Subcutaneous adipose tissue (tissue), 4 donors: Measurements from ENCODE around the gene ARHGAP4. TPM values are rescaled to one million over a fixed set of nuclear protein-coding genes. Genes with fewer than 3 reads are reported as not detected.

Source experiments
- total RNA-seq, 4 donors: library from RNA; depleted of rRNA; stranded (reverse); fragments of >200 nt; gene quantifications; one replicate each; pipeline ENCODE4 v1.1.0, GENCODE V29; 2016
- TF ChIP-seq, protein P1 (sequence below): fragments of 450-650 bp; IDR thresholded peaks from one replicate; pipeline ENCODE4 v1.5.1; 2016; ENCODE audit warnings: low read depth, mild to moderate bottlenecking, control low read depth, antibody characterized with exemption, moderate library complexity

ARHGAP4 gene
- total RNA-seq, 4 donors from 2014 or later, result 8.5 to 37.4 (median 28.2) TPM

DNA sequence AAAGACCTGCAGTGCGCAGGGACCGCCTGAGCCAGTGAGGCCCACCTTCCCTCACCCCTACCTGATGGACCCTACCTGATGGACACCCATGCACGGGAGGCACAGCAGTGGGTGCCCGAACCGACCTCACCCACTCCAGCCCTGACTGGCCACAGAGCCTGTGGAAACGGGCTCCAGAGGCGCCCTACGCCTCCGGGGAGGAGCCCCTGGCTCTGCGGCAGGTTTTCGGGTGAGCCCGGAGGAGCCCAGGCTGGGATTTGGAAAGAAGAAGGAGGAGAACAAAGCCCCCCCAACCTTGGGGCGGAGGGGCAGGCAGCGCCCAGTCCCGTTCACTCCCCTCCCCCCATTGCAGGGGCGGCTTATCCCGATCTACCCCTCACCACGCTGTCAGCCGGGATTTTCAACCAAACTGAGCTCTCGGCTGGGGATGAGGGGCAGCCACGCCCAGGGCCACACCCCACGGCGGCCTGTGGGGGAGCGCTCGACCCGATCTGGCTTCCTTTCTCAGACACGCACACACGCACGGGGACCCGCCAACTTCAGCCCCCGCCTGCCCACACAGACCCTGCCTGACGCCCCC lies 40.8 kb downstream of the ARHGAP4 start:
- TF ChIP-seq, protein P1, sequence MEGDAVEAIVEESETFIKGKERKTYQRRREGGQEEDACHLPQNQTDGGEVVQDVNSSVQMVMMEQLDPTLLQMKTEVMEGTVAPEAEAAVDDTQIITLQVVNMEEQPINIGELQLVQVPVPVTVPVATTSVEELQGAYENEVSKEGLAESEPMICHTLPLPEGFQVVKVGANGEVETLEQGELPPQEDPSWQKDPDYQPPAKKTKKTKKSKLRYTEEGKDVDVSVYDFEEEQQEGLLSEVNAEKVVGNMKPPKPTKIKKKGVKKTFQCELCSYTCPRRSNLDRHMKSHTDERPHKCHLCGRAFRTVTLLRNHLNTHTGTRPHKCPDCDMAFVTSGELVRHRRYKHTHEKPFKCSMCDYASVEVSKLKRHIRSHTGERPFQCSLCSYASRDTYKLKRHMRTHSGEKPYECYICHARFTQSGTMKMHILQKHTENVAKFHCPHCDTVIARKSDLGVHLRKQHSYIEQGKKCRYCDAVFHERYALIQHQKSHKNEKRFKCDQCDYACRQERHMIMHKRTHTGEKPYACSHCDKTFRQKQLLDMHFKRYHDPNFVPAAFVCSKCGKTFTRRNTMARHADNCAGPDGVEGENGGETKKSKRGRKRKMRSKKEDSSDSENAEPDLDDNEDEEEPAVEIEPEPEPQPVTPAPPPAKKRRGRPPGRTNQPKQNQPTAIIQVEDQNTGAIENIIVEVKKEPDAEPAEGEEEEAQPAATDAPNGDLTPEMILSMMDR, result no peak

DNA sequence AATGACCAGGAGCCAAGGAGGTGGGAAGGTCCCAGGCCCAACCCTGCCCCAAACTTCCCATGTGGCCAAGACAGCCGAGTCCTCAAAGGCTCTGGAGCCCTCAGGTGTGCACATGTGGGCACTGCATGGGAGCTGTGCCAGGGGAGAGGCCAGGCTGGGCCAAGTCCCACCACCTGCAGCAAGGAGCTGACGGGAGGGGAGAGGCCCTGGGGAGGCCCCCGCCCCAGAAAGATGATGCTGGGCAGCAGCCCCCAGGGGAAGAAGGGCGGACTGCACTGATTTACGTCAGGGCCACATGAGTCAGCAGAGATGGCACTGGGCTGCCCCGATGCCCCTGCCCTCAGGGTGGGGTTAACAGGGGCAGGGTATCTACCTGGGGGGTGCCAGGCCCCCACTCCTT lies 41.5 kb downstream of the ARHGAP4 start:
- TF ChIP-seq, protein P1, result no peak

GRCh38 chrX:153884136-153884535 lies 41.9 kb downstream of the ARHGAP4 start:
- TF ChIP-seq, protein P1, result no peak

DNA sequence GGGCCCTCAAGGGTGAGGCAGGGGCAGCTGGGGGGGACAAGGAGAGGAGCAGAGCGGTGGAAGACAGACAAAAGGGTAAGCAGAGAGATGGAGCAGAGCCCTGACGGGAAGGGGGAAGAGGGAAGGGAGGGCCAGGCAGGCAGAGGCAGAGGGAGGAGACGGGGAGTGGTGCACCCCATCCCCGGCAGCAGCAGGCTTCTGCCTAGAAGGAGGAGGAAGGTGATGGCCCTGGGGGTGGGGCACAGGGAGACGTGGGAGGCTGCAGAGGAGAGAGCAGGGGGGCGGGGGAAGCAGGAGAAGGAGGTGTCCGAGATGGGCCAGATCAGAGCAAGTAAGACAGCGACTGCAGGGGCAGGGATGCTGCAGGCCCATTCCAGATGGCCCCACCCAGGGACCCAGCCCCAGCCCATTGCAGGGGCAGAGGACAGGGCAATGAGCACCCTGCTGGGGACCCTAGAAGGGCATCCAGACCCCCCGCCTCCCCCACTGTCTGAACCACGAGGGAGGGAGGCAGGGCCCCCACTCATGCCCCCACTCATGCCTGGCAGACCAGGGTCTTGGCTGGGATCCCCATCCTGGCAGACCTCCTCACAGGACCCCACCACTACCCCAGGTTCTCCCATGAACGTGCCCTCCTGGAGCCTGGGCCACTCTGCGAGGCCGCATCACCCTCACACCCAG lies 42.8 kb downstream of the ARHGAP4 start:
- TF ChIP-seq, protein P1, result no peak

- TF ChIP-seq, protein P1, result no peak
These were observed 43.5 kb downstream of the ARHGAP4 start for GRCh38 chrX:153882557-153882956.

- TF ChIP-seq, protein P1, result no peak
These were observed 44.0 kb downstream of the ARHGAP4 start for GRCh38 chrX:153882086-153882498.

- TF ChIP-seq, protein P1, result no peak
These were observed 44.8 kb downstream of the ARHGAP4 start for GRCh38 chrX:153881281-153881680.
